ENCODE data around the gene ALKBH5. TPM values are rescaled to one million over a fixed set of nuclear protein-coding genes. Genes with fewer than 3 reads are reported as not detected.

ALKBH5 gene
- total and polyA plus RNA-seq, 2 experiments from 2014 or later = 32.2 to 117 TPM

GRCh38 chr17:18257268-18257981 lies 73.8 kb downstream of the ALKBH5 start:
- peak overlapping the region; percentile 95 for H3K4me3 Mint-ChIP-seq
- H3K27ac ChIP-seq (ENCODE audit: low read depth) = peak overlapping the region; percentile 94
- H3K4me2 ChIP-seq = peak overlapping the region; percentile 99
- H3K4me3 ChIP-seq = peak overlapping the region; percentile 88
- H3K36me3 Mint-ChIP-seq (ENCODE audit: low read depth) = peaks cover 36% of the 10 kb centered on the region
- no peaks in the 10 kb centered on the region for H3K27me3 ChIP-seq (ENCODE audit: insufficient read depth)
- H3K27ac Mint-ChIP-seq = peak overlapping the region; percentile 98
- H2AFZ ChIP-seq = no peak overlapping the region
- peaks cover 9% of the 10 kb centered on the region; the same call in 1 of the 2 replicates for H3K36me3 ChIP-seq (ENCODE audit: insufficient read depth)
- H3K4me1 ChIP-seq (ENCODE audit: insufficient read depth) = peaks cover 20% of the 10 kb centered on the region
- TF ChIP-seq STAT1 (IDR thresholded peaks at IDR 0.05; ENCODE audit: unreplicated experiment) (no peak), REST (IDR thresholded peaks at IDR 0.05; ENCODE audit: unreplicated experiment) (no peak), CTCF (conservative IDR thresholded peaks at IDR 0.05; ENCODE audit: low read depth in 2 of 2) (no peak), EZH2 (IDR thresholded peaks at IDR 0.05; ENCODE audit: low read depth, unreplicated experiment) (no peak), JUNB (IDR thresholded peaks at IDR 0.05; ENCODE audit: unreplicated experiment) (no peak), ETS1 (IDR thresholded peaks at IDR 0.05) (no peak; the same call in 1 of the 2 replicates), ZNF462 (CRISPR knock-in tag; IDR thresholded peaks at IDR 0.05) (no peak), EZH2phosphoT487 (IDR thresholded peaks at IDR 0.05; ENCODE audit: unreplicated experiment) (no peak)
- peaks cover 4% of the 10 kb centered on the region for H4K20me1 ChIP-seq (replicated peaks; ENCODE audit: insufficient read depth)
- H3F3A ChIP-seq (replicated peaks; ENCODE audit: low read depth) = peaks cover 18% of the 10 kb centered on the region
- no peaks in the 10 kb centered on the region for H3K9me2 ChIP-seq (ENCODE audit: insufficient read depth)
- peaks cover 4% of the 10 kb centered on the region for H3K27me3 Mint-ChIP-seq (ENCODE audit: insufficient read depth, low read depth, poor library complexity)
- H3K4me1 Mint-ChIP-seq = peaks cover 29% of the 10 kb centered on the region
- H3K79me2 ChIP-seq (replicated peaks; ENCODE audit: insufficient read depth) = peaks cover 33% of the 10 kb centered on the region
- peak; percentile 78 for DNase-seq (ENCODE audit: low spot score)
- no peaks in the 10 kb centered on the region for H3K9me3 Mint-ChIP-seq
- ATAC-seq = peak; percentile 6

All from GM23338 (cell line).